Transverse colon (tissue), 4 donors: ENCODE measurements around the gene OSCP1.

Experiments
- EP300 ChIP-seq: sonication (generic); formaldehyde crosslinking; IDR thresholded peaks from one replicate; pipeline ENCODE4 v1.6.1; 2017; ENCODE audit warnings: antibody characterized with exemption, low read depth
- POLR2AphosphoS5 ChIP-seq, 3 donors: sonication (generic); formaldehyde crosslinking; IDR thresholded peaks; one replicate each; pipeline ENCODE4 v1.6.1; 2016; ENCODE audit warnings: antibody characterized with exemption in 3 of 3
- TF ChIP-seq, protein P1 (sequence below), 5 experiments: fragments of 200-600 bp in 3 of 5; fragments of 450-650 bp in 2 of 5; sonication (generic) in 3 of 5; IDR thresholded peaks; 1 replicate in 2 of 5; 2 replicates in 3 of 5; pipeline ENCODE4 v1.5.1; 2016 to 2017; ENCODE audit warnings: antibody characterized with exemption in 5 of 5, inconsistent platforms in 3 of 5, mild to moderate bottlenecking in 2 of 5, moderate library complexity in 1 of 5

DNA sequence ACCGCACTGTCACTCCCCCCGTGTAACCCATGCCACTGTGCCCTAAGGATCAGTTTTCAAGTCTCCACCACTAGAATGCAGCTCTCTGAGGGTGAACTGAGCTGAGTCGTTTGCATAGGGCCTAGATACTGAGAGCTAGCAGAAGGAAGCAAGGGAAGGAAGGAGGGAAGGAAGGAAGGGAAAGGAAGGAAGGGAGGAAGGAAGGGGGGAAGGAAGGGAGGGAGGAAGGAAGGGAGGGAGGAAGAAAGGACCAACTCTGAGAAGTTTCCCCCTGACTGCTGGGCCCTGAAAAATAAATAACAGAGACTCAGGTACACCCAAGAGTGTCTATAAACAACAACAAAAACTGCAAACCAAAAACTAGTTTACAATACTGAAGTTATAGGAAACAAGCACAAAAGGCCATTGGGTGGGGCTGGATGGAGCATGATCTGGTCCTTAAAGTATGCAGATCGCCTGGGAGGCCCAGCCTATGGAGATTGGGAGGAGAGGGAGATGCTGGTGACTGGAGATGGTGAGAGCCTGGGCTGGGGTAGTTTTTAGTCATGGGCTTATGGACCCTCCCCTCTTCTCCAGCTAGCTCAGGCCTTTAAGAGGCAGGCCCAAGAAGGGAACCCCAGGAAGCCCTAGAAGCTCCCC lies 15.6 kb upstream of the OSCP1 start:
- TF ChIP-seq, protein P1, sequence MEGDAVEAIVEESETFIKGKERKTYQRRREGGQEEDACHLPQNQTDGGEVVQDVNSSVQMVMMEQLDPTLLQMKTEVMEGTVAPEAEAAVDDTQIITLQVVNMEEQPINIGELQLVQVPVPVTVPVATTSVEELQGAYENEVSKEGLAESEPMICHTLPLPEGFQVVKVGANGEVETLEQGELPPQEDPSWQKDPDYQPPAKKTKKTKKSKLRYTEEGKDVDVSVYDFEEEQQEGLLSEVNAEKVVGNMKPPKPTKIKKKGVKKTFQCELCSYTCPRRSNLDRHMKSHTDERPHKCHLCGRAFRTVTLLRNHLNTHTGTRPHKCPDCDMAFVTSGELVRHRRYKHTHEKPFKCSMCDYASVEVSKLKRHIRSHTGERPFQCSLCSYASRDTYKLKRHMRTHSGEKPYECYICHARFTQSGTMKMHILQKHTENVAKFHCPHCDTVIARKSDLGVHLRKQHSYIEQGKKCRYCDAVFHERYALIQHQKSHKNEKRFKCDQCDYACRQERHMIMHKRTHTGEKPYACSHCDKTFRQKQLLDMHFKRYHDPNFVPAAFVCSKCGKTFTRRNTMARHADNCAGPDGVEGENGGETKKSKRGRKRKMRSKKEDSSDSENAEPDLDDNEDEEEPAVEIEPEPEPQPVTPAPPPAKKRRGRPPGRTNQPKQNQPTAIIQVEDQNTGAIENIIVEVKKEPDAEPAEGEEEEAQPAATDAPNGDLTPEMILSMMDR (IDR thresholded peaks at IDR 0.05) = no peak
- no peak for TF ChIP-seq POLR2AphosphoS5 (IDR thresholded peaks at IDR 0.05)
- TF ChIP-seq EP300 = no peak
